ENCODE measurements around the gene CCDC34.
"Not testable (repeated sequence)": the region's sequence is repeated elsewhere in the genome, so short reads cannot be mapped to it uniquely, and the experiment has no call there.

CCDC34 gene

DNA sequence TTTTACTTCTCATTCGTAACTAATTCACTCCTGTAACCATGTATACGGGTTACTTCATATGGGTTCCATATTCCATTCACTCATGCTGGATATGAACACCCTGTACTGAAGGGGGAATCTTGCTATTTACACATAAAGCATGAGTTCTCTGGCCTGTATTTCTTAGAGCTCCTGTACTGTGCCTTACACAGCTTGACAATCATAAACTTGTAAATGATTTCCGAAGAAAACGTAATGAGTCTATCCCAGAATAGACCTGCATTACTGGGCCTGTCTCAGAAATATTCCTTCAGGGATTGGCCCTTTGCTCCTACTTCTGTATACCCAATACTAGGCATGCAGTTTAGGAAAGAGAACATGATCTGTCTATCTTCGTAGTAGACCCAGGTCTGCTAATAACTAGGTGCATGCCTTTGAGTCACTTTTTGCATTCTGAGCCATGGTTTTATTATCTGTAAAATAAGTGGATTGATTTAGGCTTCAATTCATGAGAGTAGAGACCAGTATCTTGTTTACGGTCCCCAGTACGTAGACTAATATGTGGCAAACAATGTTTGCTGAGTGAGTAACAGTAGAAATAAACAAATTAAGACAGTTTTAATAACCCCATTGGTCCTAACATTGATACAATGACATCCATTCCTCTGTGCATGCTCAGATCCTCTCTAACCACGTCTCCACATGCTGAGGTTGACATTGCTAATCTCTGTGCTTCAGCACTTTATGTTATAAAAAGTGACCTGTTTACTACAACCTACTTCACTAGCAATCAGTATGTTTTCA, 1.2 kb downstream of the CCDC34 start:
- no peak for DNase-seq

DNA sequence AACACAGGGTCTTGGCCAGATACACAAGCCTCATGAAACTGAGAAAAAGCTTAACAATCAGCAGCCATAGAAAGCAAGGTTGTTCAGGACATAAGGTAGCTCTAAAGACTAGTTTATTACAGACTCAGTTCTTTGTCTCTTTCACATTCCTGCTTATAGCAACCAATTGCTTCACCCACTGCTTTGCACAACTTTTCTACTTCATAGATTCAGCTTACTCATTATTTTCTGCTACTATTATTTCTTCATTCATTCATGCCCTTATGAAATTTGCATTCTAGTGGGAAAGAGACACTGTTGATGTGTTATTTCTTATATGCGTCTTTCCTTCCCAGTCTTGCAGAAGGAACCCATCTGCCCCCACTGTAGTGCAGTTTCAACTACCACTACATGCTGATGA, 4.7 kb downstream of the CCDC34 start:
- no peak for DNase-seq

DNA sequence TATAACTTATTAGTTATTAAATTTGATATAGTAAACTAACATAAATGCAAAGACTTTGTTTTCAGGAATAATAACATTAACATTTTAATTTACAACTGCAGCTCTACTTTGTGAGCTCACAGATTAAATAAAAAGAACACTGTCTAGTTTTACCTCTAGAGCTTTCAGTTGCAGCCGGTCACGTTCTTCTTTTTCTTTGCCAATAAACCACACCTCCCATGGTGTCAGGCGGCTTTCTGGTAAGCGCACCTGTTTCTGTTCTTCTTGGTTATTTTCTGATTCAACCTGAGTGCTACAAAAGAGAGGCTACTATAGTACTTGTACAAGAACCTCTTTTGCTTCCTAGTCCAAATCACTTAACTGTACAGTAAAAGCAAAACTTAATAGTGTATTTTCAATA, 5.8 kb downstream of the CCDC34 start:
- DNase-seq, result no peak

DNA sequence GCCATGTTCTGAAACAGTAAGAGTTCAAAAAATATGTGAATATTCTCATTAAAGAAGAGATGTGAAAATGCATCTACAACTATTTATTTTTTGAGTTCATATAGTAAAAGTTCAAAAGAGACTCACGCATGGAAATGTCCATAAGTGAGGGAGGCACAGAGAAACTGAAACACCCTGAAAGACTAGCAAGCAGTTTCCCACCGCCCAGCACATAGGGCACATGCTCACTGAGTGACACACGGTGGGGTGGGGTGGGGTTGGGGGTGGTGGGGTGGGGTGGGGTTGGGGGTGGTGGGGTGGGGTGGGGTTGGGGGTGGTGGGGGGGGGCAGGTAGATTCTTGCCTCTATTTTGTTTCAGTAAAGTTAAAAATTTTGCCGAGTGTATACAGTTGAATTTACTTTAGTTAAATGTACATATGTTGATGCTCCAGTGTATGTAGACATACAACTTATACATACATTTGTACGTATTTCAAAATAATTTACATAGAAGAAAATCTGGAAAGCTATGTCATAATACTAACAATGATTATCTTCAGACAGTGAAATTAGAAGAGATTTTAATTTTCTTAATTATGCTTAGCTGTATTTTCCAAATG, 6.3 kb downstream of the CCDC34 start:
- DNase-seq, result no peak

DNA sequence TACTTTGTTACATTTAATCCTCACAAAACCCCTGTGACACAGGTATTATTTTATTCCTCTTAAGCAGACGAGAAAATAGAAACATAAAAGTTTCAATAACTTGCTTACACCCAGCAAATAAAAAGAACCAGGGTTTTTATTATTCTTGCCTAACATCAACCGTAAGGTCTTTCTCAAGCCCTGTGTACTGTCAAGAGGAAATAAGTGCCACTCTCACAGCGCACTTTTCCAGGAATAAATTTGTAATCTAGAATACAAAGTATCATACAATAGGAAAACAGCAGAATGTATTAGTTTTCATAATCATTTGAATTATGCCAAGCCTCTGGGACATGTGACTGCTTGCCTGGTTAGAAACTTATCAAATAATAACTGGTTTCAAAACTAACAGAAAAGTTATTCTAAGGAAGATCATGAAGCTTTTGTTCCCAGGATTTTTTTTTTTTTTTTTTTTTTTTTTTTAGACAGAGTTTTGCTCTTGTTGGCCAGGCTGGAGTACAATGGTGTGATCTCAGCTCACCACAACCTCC, 7.4 kb downstream of the CCDC34 start:
- DNase-seq, result no peak

DNA sequence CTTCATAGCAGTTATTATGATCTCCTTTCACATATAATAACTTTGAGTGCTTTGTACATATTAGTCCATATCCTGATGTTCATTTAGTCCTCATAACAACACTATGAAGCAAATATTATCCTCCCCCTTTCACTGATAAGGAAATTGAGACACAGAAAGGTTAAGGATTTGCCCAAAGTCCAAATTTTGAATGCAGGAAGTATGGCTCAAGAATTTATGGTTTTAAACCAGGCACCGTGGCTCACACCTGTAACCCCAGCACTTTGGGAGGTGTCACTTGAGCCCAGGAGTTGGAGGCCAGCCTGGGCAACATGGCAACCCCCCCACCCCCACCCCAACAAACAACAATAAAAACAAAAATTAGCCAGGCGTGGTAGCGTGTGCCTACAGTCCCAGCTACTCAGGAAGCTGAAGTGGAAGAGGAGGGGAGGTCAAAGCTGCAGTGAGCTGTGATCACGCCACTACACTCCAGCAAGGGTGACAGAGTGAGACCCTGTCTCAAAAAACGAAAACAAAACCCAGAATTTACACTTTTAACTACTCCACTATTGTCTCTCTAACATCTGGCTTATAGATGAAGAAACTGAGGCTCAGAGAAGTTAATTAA, 8.6 kb downstream of the CCDC34 start:
- DNase-seq, result no peak

DNA sequence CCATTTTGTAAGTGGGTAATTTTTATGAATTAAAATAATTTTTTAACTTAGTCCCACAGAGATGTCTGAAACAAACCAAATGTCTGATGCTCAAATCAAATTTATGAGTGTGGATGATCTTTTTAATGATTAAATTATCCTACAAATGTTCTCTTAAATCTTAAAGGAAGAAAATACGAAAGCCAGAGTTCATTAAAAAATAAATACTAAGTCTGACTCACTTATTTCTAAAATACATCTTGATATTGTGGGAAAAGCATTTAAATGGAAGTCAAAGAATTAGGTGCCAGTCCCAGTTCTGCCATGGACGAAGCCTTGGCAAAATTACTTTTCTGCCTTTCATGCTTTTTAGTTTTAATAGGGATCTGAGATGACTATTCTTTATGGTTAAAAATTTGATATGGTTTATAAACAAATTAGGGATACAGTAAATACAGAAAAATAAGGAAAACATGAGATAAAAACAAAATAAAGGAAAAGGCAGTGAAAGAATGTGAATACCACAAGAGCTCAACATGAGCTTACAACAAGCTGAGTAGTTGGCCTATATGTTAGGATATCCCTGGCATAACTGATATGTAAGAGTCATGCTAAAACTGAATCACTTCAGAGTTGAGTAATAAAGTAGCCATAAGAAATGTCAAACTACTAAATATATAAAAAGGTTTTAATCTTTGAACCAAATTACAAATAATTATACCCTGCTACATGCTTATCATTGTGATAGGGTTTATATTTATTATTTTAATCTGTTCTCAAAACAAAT, 9.2 kb downstream of the CCDC34 start:
- peak; percentile 42 for DNase-seq

DNA sequence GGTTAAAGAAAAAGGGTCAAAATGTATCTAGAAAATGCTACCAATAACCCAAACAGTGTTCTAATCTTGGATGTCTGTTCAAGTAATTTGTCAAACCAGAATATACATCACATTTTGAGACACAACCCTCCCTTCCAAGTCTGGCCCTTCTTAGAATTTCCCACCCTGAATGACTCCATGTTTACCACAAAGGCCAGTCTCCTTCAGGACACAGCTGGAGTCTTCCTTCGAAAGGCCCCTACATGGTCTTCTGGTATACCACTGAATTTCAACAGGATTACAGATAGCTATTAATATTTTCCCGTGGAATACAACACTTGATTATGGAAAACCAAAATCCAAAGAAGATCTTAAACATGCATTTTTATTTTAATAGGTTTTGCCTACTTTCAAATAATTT, 10.2 kb downstream of the CCDC34 start:
- no peak for DNase-seq

DNA sequence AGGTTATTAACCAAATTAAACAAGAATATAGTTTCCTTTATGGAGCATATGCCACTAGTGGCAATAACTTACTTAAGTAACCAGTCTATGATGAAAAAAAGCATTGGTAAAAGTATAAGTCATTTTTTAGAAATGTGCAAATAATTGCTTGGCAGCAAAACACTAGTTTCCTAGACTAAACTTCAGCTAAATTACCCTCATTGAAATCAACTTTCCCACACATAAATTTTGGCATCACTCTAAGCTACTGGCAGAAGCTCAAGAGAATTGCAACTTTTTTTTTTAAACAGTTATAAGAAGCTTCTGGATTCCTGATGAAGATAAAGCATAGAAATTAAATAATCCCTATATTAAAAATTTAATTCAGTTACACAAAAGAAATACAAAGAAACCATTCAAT, 12.5 kb downstream of the CCDC34 start:
- peak; percentile 37 for DNase-seq

DNA sequence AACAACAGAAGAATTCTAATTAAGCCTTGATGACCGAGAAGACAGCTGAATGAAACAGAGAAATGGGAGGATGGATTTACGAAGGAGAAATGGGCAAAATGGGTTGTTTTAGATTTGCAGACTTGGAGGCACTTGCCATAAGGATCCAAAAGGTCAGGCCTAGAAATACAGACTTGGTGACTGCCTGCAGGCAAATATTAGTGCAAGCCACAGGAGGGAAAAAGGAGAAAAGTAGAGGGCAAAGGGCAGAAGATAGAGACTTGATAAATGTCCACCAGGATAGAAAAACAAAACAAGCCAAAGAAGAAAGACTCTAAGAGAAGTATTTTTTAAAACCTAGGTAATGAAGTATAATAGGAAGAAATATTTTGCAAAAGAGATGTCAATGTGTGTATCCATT, 13.1 kb downstream of the CCDC34 start:
- DNase-seq, result no peak

DNA sequence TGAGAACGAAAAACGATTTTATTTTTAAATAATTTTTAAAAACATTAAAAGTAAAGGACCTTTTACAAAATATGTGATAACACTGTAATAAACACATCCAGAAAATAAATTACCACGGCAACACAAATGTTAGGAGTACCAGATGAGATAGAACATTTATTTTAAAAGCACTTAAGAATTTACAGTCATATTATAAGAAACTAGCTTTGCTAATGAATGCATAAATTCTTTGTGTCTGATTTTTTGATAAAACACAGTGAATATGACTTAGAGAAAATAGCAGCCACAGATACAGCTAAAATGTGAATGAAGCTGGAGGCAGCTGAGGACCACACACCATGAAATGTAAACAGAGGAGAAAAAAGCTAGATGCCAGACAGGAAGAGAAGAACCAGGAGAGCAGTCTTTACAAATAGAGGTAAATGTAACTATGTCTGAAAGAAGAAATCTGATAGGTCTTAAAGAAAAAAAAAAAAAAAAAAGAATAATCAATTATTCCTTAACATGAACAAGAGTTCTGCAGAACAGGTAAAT, 14.6 kb downstream of the CCDC34 start:
- no peak for DNase-seq

DNA sequence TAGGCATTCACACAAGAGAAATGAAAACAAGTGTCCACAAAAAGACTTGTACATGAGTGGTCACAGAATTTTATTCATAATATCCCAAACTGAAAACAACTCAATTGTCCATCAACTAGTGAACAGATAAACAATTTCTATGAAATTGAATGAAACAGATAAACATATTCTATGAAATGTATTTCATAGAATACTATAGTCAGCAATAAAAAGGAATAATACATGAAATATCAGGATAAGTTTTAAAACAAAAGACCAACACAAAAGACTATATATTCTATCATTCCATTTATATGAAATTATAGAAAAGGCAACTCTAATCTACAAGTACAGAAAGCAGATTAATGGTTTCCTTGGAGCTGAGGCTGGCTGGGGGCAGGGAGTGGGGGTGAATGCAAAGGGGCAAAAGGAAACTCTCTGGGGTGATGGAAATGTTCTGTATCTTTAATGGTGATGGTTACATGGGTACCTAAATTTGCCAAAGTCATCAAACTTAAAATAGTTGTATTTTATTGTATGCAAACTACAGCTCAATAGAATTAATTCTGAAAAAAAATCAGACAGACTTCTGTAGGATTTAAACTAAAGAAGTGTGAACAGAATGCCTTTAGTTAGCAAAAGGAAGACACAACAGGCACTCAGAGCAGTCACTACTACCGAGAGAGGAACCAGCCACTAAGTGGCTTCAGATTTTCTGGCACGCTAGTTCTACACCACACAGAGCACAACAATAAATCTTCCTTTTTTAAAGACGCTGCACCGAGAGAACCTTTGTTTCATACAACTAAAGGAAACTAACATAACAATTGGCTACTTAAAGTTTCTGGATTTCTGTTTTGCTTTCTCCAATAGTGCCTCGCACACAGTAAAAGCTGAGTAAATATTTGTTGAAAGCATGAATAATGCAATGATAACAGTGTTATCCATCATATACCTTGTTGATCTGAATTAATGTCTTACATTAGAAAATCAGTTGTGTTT, 15.4 kb downstream of the CCDC34 start:
- no peak for DNase-seq

DNA sequence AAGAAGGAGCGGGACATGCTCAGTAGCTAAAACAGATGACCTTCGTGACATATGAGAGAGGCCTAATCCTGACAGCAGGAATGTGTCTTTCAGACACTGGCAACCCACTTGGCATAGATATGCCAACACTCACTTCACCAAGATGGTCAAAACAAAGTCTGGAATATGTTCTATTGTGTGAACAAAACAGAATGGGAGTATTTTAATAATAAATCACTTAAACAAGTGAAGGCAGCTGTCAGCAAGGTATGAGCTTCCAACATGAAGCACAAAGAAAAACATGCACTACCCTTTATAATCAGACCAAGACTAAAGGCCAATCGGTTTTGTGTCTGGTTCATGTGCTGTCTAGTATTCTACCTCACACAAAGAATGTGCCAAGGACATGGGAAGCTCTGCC, 23.1 kb downstream of the CCDC34 start:
- DNase-seq, result no peak

DNA sequence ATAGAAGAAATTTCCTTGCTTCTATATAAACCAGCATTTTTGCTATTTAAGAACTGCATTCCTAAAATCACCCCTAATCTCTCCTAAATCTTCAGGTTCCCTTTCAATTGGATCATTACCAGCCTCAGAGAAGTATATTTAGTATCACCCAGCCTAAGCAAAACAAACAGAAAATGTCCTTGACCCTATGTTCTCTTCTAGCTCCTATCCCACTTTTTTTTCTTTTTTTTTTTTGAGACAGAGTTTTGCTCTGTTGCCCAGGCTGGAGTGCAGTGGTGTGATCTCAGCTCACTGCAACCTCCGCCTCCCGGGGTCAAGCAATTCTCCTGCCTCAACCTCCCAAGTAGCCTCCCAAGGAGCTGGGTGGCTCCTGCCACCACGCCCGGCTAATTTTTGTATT, 28.3 kb downstream of the CCDC34 start:
- DNase-seq, result not testable (repeated sequence)

DNA sequence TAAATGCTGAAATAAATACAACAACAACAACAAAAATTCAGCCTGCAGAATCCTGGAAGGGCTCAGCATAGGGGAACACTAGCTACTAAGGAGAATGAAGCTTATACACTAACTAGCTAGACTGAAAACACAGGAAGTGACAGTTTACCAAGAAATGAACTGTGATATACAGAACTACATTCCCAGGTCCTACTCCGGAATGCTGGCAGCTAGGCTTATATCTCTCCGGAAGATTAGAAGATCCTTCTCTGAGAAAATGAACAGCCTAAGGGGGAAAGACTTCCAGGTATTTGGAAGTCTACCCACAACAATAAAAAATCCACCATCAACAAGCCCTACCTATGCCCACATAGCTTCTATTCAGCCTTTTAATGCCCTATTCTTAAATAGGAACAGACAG, 31.0 kb downstream of the CCDC34 start:
- peak; percentile 73 for DNase-seq

DNA sequence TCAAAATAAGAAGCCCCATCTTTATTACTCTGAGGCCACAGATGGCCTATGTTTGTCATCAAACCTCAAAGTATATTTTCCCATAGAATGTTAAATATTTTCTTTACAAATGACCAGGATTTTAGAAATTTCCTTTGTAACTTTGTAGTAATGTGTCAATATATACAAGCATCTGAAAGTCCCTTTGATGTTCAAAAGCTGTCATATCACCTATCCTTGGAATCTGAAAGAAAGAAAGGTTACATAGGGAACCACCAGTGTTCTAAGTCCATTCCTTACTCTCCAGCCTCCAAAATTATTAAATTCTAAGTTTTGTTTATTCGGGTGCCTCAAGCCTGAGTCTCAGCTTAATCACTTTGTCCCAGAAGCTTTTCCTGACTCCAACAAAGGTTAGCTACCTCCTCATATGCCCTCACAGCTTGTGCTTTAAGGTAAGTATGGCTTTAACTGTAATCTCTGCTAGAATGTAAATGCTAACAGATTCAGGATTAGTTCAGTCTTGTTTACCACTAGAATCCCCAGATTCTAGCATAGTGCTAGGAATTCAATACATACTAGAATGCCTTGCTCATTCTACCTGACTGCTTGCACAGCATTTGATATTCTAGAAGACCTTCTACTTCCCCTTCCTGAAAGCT, 32.3 kb downstream of the CCDC34 start:
- DNase-seq, result no peak

DNA sequence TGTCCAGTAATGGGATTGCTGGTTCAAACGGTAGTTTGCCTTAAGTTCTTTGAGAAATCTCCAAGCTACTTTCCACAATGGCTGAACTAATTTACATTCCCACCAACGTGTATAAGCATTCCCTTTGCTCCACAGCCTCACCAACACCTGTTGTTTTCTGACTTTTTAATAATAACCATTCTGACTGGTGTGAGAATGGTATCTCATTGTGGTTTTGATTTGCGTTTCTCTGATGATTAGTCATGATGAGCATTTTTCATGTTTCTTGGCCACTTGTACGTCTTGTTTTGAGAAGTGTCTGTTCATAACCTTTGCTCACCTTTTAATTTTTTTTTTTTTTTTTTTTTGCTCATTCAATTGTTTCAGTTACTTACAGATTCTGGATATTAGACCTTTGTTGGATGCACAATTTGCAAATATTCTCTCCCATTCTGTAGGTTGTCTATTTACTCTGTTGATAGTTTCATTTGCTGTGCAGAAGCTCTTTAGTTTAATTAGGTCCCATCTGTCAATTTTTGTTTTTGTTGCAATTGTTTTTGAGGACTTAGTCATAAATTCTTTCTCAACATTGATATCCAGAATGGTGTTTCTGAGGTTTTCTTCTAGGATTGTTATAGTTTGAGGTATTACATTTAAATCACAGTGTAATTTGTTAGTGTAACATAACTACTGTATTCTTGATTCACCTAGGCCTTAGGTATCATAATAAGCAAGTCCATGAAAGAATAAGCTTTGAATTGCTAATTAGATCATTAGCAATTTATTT, 33.0 kb downstream of the CCDC34 start:
- DNase-seq, result no peak

DNA sequence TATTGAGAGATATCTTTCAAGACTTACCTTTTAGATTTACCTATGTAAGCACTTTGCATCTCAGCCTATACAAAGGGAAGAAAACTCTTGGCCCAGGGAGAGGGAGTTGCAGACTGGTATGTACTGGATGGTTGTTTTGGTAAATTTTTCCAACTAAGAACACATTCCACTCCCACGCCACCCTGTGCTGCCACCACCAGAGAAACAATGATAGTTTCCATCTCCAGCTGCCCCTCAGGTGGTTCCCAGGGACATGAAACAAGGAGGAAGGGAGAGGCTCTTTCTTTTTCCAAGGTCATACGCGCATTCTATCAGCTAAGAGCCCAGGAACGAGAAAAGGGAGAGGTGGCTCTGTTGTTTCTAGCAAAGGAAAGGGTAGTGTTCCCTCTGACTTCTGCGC, 34.4 kb downstream of the CCDC34 start:
- DNase-seq, result no peak

DNA sequence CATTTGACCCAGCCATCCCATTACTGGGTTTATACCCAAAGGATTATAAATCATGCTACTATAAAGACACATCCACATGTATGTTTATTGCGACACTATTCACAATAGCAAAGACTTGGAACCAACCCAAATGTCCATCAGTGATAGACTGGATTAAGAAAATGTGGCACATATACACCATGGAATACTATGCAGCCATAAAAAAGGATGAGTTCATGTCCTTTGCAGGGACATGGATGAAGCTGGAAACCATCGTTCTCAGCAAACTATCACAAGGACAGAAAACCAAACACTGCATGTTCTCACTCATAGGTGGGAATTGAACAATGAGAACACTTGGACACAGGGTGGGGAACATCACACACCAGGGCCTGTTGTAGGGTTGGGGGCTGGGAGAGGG, 36.0 kb downstream of the CCDC34 start:
- DNase-seq, result not testable (repeated sequence)

DNA sequence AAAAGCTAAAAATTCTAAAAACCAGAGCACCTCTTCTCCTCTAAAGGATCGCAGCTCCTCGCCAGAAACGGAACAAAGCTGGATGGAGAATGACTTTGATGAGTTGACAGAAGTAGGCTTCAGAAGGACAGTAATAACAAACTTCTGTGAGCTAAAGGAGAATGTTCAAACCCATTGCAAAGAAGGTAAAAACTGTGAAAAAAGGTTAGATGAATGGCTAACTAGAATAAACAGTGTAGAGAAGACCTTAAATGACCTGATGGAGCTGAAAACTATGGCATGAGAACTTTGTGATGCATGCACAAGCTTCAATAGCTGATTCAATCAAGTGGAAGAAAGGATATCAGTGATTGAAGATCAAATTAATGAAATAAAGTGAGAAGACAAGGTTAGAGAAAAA, 40.8 kb downstream of the CCDC34 start:
- not testable (repeated sequence) for DNase-seq
